AG04449 (cell line): Measurements from ENCODE around the gene ZNF280D.
A peak's percentile ranks its signal among the peaks of the same experiment; 100 is the strongest.

Experiments
- CTCF ChIA-PET: fragments of 350-600 bp; formaldehyde crosslinking; extraction: SDS; loops from one replicate; lab custom pipeline; 2021; ENCODE audit warnings: antibody characterized with exemption; lab: Yijun Ruan, JAX
- POLR2A ChIA-PET: fragments of 400-600, 350-600 bp; formaldehyde crosslinking; extraction: SDS; loops from one replicate; lab custom pipeline; 2020; ENCODE audit warnings: antibody characterized with exemption, inconsistent platforms; lab: Yijun Ruan, JAX
- DNase-seq: peaks from one replicate; pipeline ENCODE4 v3.0.0-alpha.2; 2010; ENCODE audit warnings: low read depth, low spot score
- H3K4me3 ChIP-seq: 2 replicates; pipeline ENCODE4 v1.5.1; 2011; ENCODE audit warnings: low read depth, mild to moderate bottlenecking, control low read depth, low read length
- CTCF ChIP-seq: IDR thresholded peaks from one replicate; pipeline ENCODE4 v1.5.1; 2011; ENCODE audit warnings: mild to moderate bottlenecking, moderate library complexity, low read length, control low read depth, inconsistent platforms; ENCODE audit not compliant: insufficient read depth; ENCODE audit errors: missing control alignments

Gene ZNF280D

GRCh38 chr15:56672721-56673120, 60.6 kb downstream of the ZNF280D start:
- DNase-seq: peak; percentile 36
- no peak for TF ChIP-seq CTCF
- no peak overlapping the region for H3K4me3 ChIP-seq
- POLR2A ChIA-PET: no interaction called here
- CTCF ChIA-PET: no interaction called here

- DNase-seq: no peak
- no peak overlapping the region for H3K4me3 ChIP-seq
- no peak for TF ChIP-seq CTCF
- CTCF ChIA-PET: no interaction called here
- POLR2A ChIA-PET: no interaction called here
These were observed 65.8 kb downstream of the ZNF280D start for GRCh38 chr15:56667517-56667916.

- no peak for DNase-seq
- TF ChIP-seq CTCF: no peak
- POLR2A ChIA-PET: no interaction called here
- CTCF ChIA-PET: no interaction called here
- H3K4me3 ChIP-seq: no peak overlapping the region
These were observed 72.4 kb downstream of the ZNF280D start for GRCh38 chr15:56660943-56661342.

GRCh38 chr15:56659197-56659596, 74.1 kb downstream of the ZNF280D start:
- DNase-seq: no peak
- ChIA-PET CTCF (no interaction called here), POLR2A (no interaction called here)
- H3K4me3 ChIP-seq: no peak overlapping the region
- no peak for TF ChIP-seq CTCF

GRCh38 chr15:56654624-56655023, 78.7 kb downstream of the ZNF280D start:
- no peak for TF ChIP-seq CTCF
- H3K4me3 ChIP-seq: no peak overlapping the region
- ChIA-PET CTCF (no interaction called here), POLR2A (no interaction called here)
- DNase-seq: no peak

- no peak for DNase-seq
- no peak for TF ChIP-seq CTCF
- POLR2A ChIA-PET: no interaction called here
- H3K4me3 ChIP-seq: no peak overlapping the region
- CTCF ChIA-PET: no interaction called here
These were observed 79.1 kb downstream of the ZNF280D start for GRCh38 chr15:56654216-56654615.
